Measurements from ENCODE around the gene ZNF148. TPM values are rescaled to one million over a fixed set of nuclear protein-coding genes. Genes with fewer than 3 reads are reported as not detected.

The ZNF148 gene
- total and polyA plus RNA-seq, 8 donors = 3.1 to 109 (median 10.6) TPM

GRCh38 chr3:125271127-125271526, 104.0 kb downstream of the ZNF148 start:
- DNase-seq = no peak
- Histone ChIP-seq H3K4me3 (no peak overlapping the region), H3K4me1 (no peaks in the 10 kb centered on the region), H3K36me3 (peaks cover 0 to 13% (median 3%) of the 10 kb centered on the region in 4 donors), H3K9me3 (no peaks in the 10 kb centered on the region), H3K27ac (no peak overlapping the region), H3K27me3 (no peaks in the 10 kb centered on the region)
- 80 to 95% (median 83%) methylated on average over 7 of the region's 7 CpGs for WGBS, 5 donors
- TF ChIP-seq POLR2AphosphoS5 (IDR thresholded peaks at IDR 0.05) (no peak), POLR2A (IDR thresholded peaks at IDR 0.05) (no peak), EP300 (IDR thresholded peaks at IDR 0.05) (no peak)
- TF ChIP-seq, protein P1, sequence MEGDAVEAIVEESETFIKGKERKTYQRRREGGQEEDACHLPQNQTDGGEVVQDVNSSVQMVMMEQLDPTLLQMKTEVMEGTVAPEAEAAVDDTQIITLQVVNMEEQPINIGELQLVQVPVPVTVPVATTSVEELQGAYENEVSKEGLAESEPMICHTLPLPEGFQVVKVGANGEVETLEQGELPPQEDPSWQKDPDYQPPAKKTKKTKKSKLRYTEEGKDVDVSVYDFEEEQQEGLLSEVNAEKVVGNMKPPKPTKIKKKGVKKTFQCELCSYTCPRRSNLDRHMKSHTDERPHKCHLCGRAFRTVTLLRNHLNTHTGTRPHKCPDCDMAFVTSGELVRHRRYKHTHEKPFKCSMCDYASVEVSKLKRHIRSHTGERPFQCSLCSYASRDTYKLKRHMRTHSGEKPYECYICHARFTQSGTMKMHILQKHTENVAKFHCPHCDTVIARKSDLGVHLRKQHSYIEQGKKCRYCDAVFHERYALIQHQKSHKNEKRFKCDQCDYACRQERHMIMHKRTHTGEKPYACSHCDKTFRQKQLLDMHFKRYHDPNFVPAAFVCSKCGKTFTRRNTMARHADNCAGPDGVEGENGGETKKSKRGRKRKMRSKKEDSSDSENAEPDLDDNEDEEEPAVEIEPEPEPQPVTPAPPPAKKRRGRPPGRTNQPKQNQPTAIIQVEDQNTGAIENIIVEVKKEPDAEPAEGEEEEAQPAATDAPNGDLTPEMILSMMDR (IDR thresholded peaks at IDR 0.05) = no peak
- intact Hi-C loops (cut with DNase I; ENCODE audit: low total_unique reads) = no loop called here

DNA sequence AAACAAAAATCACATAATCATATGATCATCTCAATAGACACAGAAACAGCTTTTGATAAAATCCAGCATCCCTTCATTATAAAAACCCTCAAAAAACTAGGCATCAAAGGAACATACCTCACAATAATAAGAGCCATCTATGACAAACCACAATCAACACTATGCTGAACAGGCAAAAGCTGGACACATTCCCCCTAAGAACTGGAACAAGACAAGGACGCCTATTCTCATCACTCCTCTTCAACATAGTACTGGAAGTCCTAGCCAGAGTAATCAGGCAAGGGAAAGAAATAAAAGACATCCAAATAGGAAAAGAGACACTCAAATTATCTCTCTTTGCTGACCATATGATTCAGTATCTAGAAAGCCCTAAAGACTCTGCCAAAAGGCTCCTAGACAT, 107.7 kb downstream of the ZNF148 start:
- WGBS, 5 donors = 70 to 96% (median 94%) methylated on average over 1 of the region's 1 CpG
- Histone ChIP-seq H3K9me3 (no peaks in the 10 kb centered on the region), H3K4me3 (no peak overlapping the region), H3K4me1 (no peaks in the 10 kb centered on the region), H3K36me3 (peaks cover 0 to 27% (median 11%) of the 10 kb centered on the region in 4 donors), H3K27ac (no peak overlapping the region), H3K27me3 (no peaks in the 10 kb centered on the region)
- TF ChIP-seq, protein P1 (IDR thresholded peaks at IDR 0.05) = no peak
- TF ChIP-seq POLR2A (IDR thresholded peaks at IDR 0.05) (no peak), EP300 (IDR thresholded peaks at IDR 0.05) (no peak), POLR2AphosphoS5 (IDR thresholded peaks at IDR 0.05) (no peak)
- no peak for DNase-seq
- intact Hi-C loops (cut with DNase I; ENCODE audit: low total_unique reads) = no loop called here

DNA sequence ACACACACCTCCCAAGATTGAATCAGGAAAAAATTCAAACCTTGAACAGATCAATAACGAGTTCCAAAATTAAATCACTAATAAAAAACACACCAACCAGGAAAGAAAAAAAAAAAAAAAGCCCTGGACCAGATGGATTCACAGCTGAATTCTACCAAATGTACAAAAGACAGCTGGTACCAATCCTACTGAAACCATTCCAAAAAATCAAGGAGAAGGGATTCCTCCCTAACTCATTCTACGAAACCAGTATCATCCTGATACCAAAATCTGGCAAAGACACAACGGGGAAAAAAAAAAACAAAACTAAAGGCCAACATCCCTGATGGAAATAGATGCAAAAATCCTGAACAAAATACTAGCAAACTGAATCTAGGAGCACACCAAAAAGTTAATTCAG, 108.2 kb downstream of the ZNF148 start:
- H3K4me1 ChIP-seq = no peaks in the 10 kb centered on the region
- TF ChIP-seq, protein P1 (IDR thresholded peaks at IDR 0.05) = no peak
- TF ChIP-seq EP300 (IDR thresholded peaks at IDR 0.05) (no peak), POLR2AphosphoS5 (IDR thresholded peaks at IDR 0.05) (no peak), POLR2A (IDR thresholded peaks at IDR 0.05) (no peak)
- H3K9me3 ChIP-seq = no peaks in the 10 kb centered on the region
- WGBS, 5 donors = 77 to 94% (median 90%) methylated on average over 3 of the region's 3 CpGs
- no peak overlapping the region for H3K4me3 ChIP-seq
- H3K27ac ChIP-seq = no peak overlapping the region
- H3K36me3 ChIP-seq = peaks cover 0 to 23% (median 11%) of the 10 kb centered on the region in 4 donors
- no peaks in the 10 kb centered on the region for H3K27me3 ChIP-seq
- intact Hi-C loops (cut with DNase I; ENCODE audit: low total_unique reads) = no loop called here
- DNase-seq = no peak

- Histone ChIP-seq H3K4me3 (no peak overlapping the region), H3K4me1 (no peaks in the 10 kb centered on the region), H3K27me3 (no peaks in the 10 kb centered on the region), H3K36me3 (peaks cover 0 to 19% (median 11%) of the 10 kb centered on the region in 4 donors), H3K27ac (no peak overlapping the region), H3K9me3 (no peaks in the 10 kb centered on the region)
- no peak for DNase-seq
- intact Hi-C loops (cut with DNase I; ENCODE audit: low total_unique reads) = no loop called here
- TF ChIP-seq POLR2A (IDR thresholded peaks at IDR 0.05) (no peak), EP300 (IDR thresholded peaks at IDR 0.05) (no peak), POLR2AphosphoS5 (IDR thresholded peaks at IDR 0.05) (no peak)
- TF ChIP-seq, protein P1 (IDR thresholded peaks at IDR 0.05) = no peak
- 78 to 90% (median 83%) methylated on average over 1 of the region's 1 CpG for WGBS, 5 donors
Measured at GRCh38 chr3:125262161-125262560, 113.0 kb downstream of the ZNF148 start.

Data from stomach (tissue), 9 donors.